ENCODE measurements around the gene HCRTR1. TPM values are rescaled to one million over a fixed set of nuclear protein-coding genes. Genes with fewer than 3 reads are reported as not detected.
A peak's percentile ranks its signal among the peaks of the same experiment; 100 is the strongest.
"Not testable (repeated sequence)": the region's sequence is repeated elsewhere in the genome, so short reads cannot be mapped to it uniquely, and the experiment has no call there.

Gene HCRTR1
- total and polyA plus RNA-seq, 4 experiments from 2014 or later, result not detected

DNA sequence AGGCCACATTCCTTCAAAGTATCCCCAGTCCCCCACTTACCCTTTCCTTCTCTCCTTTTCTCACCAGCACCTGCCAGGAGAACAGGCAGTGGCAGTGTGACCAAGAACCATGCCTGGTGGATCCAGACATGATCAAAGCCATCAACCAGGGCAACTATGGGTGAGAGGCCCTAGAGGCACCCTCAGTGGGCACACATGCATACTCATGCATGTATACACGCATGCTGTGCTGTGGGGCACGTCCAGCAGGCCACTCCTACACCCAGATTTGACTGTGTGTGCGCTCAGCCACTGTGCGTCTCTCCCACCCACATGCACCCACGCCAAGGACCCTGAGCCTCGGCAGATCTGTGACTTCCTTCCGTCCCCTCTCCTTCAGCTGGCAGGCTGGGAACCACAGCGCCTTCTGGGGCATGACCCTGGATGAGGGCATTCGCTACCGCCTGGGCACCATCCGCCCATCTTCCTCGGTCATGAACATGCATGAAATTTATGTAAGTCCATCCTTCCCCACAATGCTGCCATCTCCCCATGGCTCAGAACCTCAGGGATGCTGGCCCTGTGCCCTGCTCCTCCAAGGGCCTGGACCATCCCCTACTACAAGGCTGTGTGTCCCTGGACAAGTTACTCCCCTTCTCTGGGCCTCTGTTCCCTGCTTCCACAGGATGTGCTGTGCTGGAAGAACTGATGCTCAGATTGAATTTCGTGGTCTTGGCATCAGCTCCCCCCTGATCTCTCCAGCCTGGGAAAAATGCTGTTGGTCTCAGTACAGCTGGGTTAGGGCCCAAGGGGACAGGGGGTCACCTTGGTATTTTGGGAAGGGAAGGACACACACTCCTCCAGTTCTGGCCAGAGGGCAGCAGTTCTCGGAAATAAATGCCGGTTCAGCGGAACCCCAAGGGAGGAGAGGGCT lies 34.2 kb upstream of the HCRTR1 start:
- no peaks in the 10 kb centered on the region for H3K36me3 ChIP-seq (ENCODE audit: insufficient read depth, low read length)
- H3K27ac Mint-ChIP-seq, result peak overlapping the region in 1 of 7 donors; percentile 10
- H3K36me3 Mint-ChIP-seq, result no peaks in the 10 kb centered on the region
- intact Hi-C loops (cut with micrococcal nuclease), result no loop called here
- H3K4me1 Mint-ChIP-seq, result peaks cover 0 to 4% (median 0%) of the 10 kb centered on the region in 4 donors
- peaks cover 8% of the 10 kb centered on the region in 2 donors for H3K27me3 Mint-ChIP-seq
- no peaks in the 10 kb centered on the region for H3K27me3 ChIP-seq (ENCODE audit: insufficient read depth, low read length)
- no peak overlapping the region for H3K27ac ChIP-seq (ENCODE audit: low read depth, low read length)
- H3K4me3 ChIP-seq (ENCODE audit: low read length in 2 of 2), result no peak overlapping the region
- H3K9me3 Mint-ChIP-seq, result no peaks in the 10 kb centered on the region
- CTCF ChIA-PET (ENCODE audit: partially characterized antibody), result interaction anchor here (0.5 to 0.7 kb wide), 2 partner anchors 124 to 986 kb away, joined by 3 read pairs; no protein-coding TSS in a partner anchor
- H3K4me3 Mint-ChIP-seq, result peak overlapping the region in 1 of 8 donors; percentile 45
- POLR2A ChIA-PET (ENCODE audit: partially characterized antibody), result no interaction called here
- no peaks in the 10 kb centered on the region for H3K9me3 ChIP-seq (ENCODE audit: control insufficient read depth in 1 of 2, low read length in 2 of 2)
- no peaks in the 10 kb centered on the region for H3K4me1 ChIP-seq (ENCODE audit: insufficient read depth, low read length)
- no peak for DNase-seq

DNA sequence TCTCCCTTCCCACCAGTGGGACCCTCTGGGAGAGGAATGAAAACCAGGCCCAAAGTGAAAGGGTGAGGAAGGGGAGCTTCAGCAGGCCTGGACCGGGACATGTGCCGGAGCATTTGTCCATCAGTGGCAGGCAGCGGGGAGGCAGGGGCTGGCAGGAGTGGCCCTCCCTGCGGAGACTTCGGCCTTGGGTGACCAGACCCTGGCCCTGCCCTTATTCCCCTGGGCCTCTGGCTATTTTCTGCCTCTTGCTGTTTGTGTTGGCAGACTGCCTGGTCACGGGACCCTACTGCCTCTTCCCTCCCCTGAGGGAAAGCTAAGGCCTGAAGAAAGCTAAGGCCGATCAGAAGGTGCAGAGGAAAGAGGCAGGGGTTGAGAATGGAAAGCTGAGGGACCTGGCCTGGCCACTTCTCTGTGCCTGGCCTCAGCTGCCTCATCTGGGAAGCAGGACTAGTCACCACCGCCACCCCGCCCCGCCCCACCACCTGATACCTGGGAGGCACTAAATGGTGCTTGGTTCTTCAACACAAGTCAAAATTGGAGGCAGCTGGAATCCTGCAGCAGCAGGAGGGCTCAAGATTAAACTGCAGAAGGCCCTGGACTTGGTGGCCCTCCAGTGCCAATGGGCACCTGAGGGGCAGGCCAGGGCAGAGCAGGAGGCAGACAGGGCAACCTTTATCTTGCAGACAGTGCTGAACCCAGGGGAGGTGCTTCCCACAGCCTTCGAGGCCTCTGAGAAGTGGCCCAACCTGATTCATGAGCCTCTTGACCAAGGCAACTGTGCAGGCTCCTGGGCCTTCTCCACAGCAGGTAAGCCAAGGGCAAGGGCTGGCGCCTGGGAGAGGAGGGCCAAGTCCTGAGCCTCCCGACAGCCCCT lies 33.3 kb upstream of the HCRTR1 start:
- no peak overlapping the region for H3K27ac Mint-ChIP-seq
- Histone ChIP-seq H3K4me1 (ENCODE audit: insufficient read depth, low read length) (no peaks in the 10 kb centered on the region), H3K27ac (ENCODE audit: low read depth, low read length) (no peak overlapping the region), H3K9me3 (ENCODE audit: control insufficient read depth in 1 of 2, low read length in 2 of 2) (no peaks in the 10 kb centered on the region), H3K4me3 (ENCODE audit: low read length in 2 of 2) (no peak overlapping the region), H3K27me3 (ENCODE audit: insufficient read depth, low read length) (no peaks in the 10 kb centered on the region), H3K36me3 (ENCODE audit: insufficient read depth, low read length) (no peaks in the 10 kb centered on the region)
- POLR2A ChIA-PET (ENCODE audit: partially characterized antibody), result no interaction called here
- intact Hi-C loops (cut with micrococcal nuclease), result no loop called here
- H3K9me3 Mint-ChIP-seq, result no peaks in the 10 kb centered on the region
- CTCF ChIA-PET (ENCODE audit: partially characterized antibody), result interaction anchor here (0.5 to 0.7 kb wide), 2 partner anchors 123 to 985 kb away, joined by 3 read pairs; no protein-coding TSS in a partner anchor
- H3K27me3 Mint-ChIP-seq, result peaks cover 9 to 11% of the 10 kb centered on the region in 2 donors
- DNase-seq, result no peak
- peaks cover 0 to 4% (median 0%) of the 10 kb centered on the region in 4 donors for H3K4me1 Mint-ChIP-seq
- no peaks in the 10 kb centered on the region for H3K36me3 Mint-ChIP-seq
- H3K4me3 Mint-ChIP-seq, result no peak overlapping the region

DNA sequence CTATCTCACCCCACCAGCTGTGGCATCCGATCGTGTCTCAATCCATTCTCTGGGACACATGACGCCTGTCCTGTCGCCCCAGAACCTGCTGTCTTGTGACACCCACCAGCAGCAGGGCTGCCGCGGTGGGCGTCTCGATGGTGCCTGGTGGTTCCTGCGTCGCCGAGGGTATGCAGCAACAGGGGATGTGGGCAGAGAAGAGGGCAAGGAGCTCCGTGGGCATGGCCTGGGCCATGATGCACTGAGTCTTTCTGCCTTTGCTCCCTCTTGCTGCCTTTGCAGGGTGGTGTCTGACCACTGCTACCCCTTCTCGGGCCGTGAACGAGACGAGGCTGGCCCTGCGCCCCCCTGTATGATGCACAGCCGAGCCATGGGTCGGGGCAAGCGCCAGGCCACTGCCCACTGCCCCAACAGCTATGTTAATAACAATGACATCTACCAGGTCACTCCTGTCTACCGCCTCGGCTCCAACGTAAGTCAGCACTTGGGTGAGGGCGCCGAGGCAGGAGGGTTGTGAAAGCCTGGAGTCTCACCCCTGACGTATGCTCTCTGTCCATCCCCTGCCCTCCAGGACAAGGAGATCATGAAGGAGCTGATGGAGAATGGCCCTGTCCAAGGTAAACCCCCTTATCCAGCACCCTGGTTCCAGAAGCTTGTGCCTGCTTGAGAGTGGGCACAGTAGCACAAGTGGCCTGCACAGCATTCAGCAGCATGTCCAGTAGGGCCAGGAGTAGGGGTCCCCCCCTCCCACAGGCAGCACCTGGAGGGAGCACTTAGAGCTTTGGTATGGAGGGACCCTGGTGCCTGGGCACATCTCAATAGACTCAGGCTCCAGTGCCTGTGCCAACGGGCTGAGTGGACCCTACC lies 32.4 kb upstream of the HCRTR1 start:
- DNase-seq, result no peak
- Mint-ChIP-seq H3K36me3 (no peaks in the 10 kb centered on the region), H3K4me1 (peaks cover 0 to 4% (median 0%) of the 10 kb centered on the region in 4 donors), H3K27ac (no peak overlapping the region), H3K9me3 (no peaks in the 10 kb centered on the region), H3K4me3 (no peak overlapping the region), H3K27me3 (peaks cover 11 to 16% of the 10 kb centered on the region in 2 donors)
- CTCF ChIA-PET (ENCODE audit: partially characterized antibody), result no interaction called here
- no peaks in the 10 kb centered on the region for H3K36me3 ChIP-seq (ENCODE audit: insufficient read depth, low read length)
- H3K27ac ChIP-seq (ENCODE audit: low read depth, low read length), result no peak overlapping the region
- POLR2A ChIA-PET (ENCODE audit: partially characterized antibody), result no interaction called here
- no peaks in the 10 kb centered on the region for H3K9me3 ChIP-seq (ENCODE audit: control insufficient read depth in 1 of 2, low read length in 2 of 2)
- H3K4me1 ChIP-seq (ENCODE audit: insufficient read depth, low read length), result no peaks in the 10 kb centered on the region
- no peak overlapping the region for H3K4me3 ChIP-seq (ENCODE audit: low read length in 2 of 2)
- intact Hi-C loops (cut with micrococcal nuclease), result no loop called here
- H3K27me3 ChIP-seq (ENCODE audit: insufficient read depth, low read length), result no peaks in the 10 kb centered on the region

DNA sequence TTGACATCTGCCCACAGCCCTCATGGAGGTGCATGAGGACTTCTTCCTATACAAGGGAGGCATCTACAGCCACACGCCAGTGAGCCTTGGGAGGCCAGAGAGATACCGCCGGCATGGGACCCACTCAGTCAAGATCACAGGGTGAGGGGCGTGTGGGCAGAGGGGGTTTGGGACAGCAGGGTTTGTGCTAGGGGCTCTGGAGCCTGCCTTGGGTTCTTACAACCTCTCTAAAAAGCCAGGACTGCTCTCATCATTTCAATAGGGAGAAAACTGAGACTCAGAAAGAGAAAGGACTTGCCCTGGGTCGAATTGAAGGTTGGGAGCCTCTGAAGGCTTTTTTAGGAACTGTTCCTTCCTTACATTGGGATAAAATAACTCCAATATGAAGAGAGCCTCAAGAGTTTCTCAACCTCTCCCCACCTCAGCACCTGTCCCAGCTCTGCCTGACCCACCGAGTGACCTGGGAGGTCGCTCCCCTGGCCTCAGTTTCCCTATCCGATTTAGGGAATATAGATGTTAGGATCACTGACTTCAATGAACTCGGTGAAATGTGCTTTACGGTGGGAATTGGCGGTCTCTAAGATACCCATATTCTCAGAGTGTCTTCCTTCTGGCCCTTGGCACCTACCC lies 31.6 kb upstream of the HCRTR1 start:
- ChIA-PET POLR2A (ENCODE audit: partially characterized antibody) (no interaction called here), CTCF (ENCODE audit: partially characterized antibody) (no interaction called here)
- Histone ChIP-seq H3K4me3 (ENCODE audit: low read length in 2 of 2) (no peak overlapping the region), H3K4me1 (ENCODE audit: insufficient read depth, low read length) (no peaks in the 10 kb centered on the region), H3K9me3 (ENCODE audit: control insufficient read depth in 1 of 2, low read length in 2 of 2) (no peaks in the 10 kb centered on the region), H3K27ac (ENCODE audit: low read depth, low read length) (no peak overlapping the region), H3K36me3 (ENCODE audit: insufficient read depth, low read length) (no peaks in the 10 kb centered on the region), H3K27me3 (ENCODE audit: insufficient read depth, low read length) (no peaks in the 10 kb centered on the region)
- Mint-ChIP-seq H3K27ac (no peak overlapping the region), H3K4me1 (peaks cover 0 to 4% (median 0%) of the 10 kb centered on the region in 4 donors), H3K4me3 (no peak overlapping the region), H3K27me3 (peaks cover 11 to 17% of the 10 kb centered on the region in 2 donors), H3K36me3 (no peaks in the 10 kb centered on the region), H3K9me3 (no peaks in the 10 kb centered on the region)
- intact Hi-C loops (cut with micrococcal nuclease), result no loop called here
- no peak for DNase-seq

DNA sequence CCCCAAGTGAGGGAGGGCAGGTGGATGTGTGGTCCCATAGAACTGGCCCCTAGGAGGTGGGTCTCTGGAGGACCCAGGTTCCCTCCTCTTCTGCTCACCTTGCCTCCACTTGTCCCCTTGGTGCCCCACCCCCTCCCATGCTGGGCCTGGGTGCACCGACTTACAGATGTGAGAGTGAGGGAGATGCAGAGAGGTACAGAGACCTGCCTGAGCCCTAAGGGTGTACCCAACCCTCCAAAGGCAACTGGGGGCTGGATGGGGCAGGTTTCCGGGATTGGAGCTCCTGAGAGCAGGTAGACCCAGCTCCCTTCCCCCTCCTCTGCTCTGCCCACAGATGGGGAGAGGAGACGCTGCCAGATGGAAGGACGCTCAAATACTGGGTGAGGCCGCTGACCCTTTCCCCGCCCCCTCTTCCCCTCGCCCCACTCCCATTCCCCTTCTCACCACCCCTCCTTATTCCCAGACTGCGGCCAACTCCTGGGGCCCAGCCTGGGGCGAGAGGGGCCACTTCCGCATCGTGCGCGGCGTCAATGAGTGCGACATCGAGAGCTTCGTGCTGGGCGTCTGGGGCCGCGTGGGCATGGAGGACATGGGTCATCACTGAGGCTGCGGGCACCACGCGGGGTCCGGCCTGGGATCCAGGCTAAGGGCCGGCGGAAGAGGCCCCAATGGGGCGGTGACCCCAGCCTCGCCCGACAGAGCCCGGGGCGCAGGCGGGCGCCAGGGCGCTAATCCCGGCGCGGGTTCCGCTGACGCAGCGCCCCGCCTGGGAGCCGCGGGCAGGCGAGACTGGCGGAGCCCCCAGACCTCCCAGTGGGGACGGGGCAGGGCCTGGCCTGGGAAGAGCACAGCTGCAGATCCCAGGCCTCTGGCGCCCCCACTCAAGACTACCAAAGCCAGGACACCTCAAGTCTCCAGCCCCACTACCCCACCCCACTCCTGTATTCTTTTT lies 30.8 kb upstream of the HCRTR1 start:
- ChIA-PET POLR2A (ENCODE audit: partially characterized antibody) (no interaction called here), CTCF (ENCODE audit: partially characterized antibody) (no interaction called here)
- Histone ChIP-seq H3K36me3 (ENCODE audit: insufficient read depth, low read length) (no peaks in the 10 kb centered on the region), H3K4me3 (ENCODE audit: low read length in 2 of 2) (no peak overlapping the region), H3K9me3 (ENCODE audit: control insufficient read depth in 1 of 2, low read length in 2 of 2) (no peaks in the 10 kb centered on the region), H3K27me3 (ENCODE audit: insufficient read depth, low read length) (no peaks in the 10 kb centered on the region), H3K4me1 (ENCODE audit: insufficient read depth, low read length) (no peaks in the 10 kb centered on the region), H3K27ac (ENCODE audit: low read depth, low read length) (no peak overlapping the region)
- Mint-ChIP-seq H3K4me3 (no peak overlapping the region), H3K9me3 (no peaks in the 10 kb centered on the region), H3K27ac (no peak overlapping the region), H3K36me3 (no peaks in the 10 kb centered on the region), H3K27me3 (peaks cover 17 to 22% of the 10 kb centered on the region in 2 donors), H3K4me1 (peaks cover 0 to 4% (median 0%) of the 10 kb centered on the region in 4 donors)
- DNase-seq, result no peak
- intact Hi-C loops (cut with micrococcal nuclease), result no loop called here

DNA sequence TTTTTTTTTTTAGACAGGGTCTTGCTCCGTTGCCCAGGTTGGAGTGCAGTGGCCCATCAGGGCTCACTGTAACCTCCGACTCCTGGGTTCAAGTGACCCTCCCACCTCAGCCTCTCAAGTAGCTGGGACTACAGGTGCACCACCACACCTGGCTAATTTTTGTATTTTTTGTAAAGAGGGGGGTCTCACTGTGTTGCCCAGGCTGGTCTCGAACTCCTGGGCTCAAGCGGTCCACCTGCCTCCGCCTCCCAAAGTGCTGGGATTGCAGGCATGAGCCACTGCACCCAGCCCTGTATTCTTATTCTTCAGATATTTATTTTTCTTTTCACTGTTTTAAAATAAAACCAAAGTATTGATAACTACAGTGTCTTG lies 30.2 kb upstream of the HCRTR1 start:
- H3K9me3 ChIP-seq (ENCODE audit: control insufficient read depth in 1 of 2, low read length in 2 of 2); POLR2A ChIA-PET (ENCODE audit: partially characterized antibody); H3K4me1 ChIP-seq (ENCODE audit: insufficient read depth, low read length); H3K27ac ChIP-seq (ENCODE audit: low read depth, low read length); H3K27ac Mint-ChIP-seq; DNase-seq; H3K36me3 Mint-ChIP-seq; H3K4me1 Mint-ChIP-seq; intact Hi-C loops (cut with micrococcal nuclease); H3K9me3 Mint-ChIP-seq; H3K27me3 ChIP-seq (ENCODE audit: insufficient read depth, low read length); H3K4me3 Mint-ChIP-seq; CTCF ChIA-PET (ENCODE audit: partially characterized antibody); H3K36me3 ChIP-seq (ENCODE audit: insufficient read depth, low read length); H3K4me3 ChIP-seq (ENCODE audit: low read length in 2 of 2): not testable (repeated sequence)
- H3K27me3 Mint-ChIP-seq, result peaks cover 19 to 22% of the 10 kb centered on the region in 2 donors
